OCI-LY7 (cell line): ENCODE data around the gene PLPPR2.

Experiments used
- CTCF ChIP-seq: fragments of 200-600 bp; sonication (generic); conservative IDR thresholded peaks from 2 replicates; pipeline ENCODE4 v1.5.1; 2014; ENCODE audit warnings: mild to moderate bottlenecking, antibody characterized with exemption, low read length, moderate library complexity, mixed read lengths
- EZH2phosphoT487 ChIP-seq: fragments of 200-600 bp; sonication (generic); IDR thresholded peaks from 2 replicates; pipeline ENCODE4 v1.6.1; 2018; ENCODE audit warnings: low read depth, borderline replicate concordance, mild to moderate bottlenecking, mixed run types, antibody characterized with exemption, low read length, moderate library complexity, mixed read lengths

GRCh38 chr19:11364296-11364904, 9.2 kb downstream of the PLPPR2 start:
- TF ChIP-seq CTCF (no peak), EZH2phosphoT487 (no peak)
